ENCODE measurements around the gene KMT2C. TPM values are rescaled to one million over a fixed set of nuclear protein-coding genes. Genes with fewer than 3 reads are reported as not detected.

The KMT2C gene
- total and polyA plus RNA-seq, 10 of the 15 experiments (the other 5 are each of a cell fraction or from before 2014, with no cell fraction given) = 3.3 to 45.2 (median 19.2) TPM

GRCh38 chr7:152120210-152120609, 315.6 kb downstream of the KMT2C start (continued):
- TF ChIP-seq ZBTB4 (CRISPR knock-in tag; IDR thresholded peaks at IDR 0.05) (no peak), BACH1 (IDR thresholded peaks at IDR 0.05; ENCODE audit: borderline replicate concordance) (no peak)

- Histone ChIP-seq H3K4me2 (ENCODE audit: control insufficient read depth, insufficient read depth) (no peak overlapping the region), H3K4me1 (ENCODE audit: control insufficient read depth, insufficient read depth, low read length) (no peaks in the 10 kb centered on the region), H4K20me1 (ENCODE audit: control insufficient read depth, insufficient read depth) (no peaks in the 10 kb centered on the region), H3K36me3 (ENCODE audit: control insufficient read depth in 2 of 2, insufficient read depth in 2 of 2, low read length in 1 of 2) (peaks cover 8 to 36% of the 10 kb centered on the region in 2 experiments), H3K27ac (ENCODE audit: control insufficient read depth, insufficient read depth) (no peak overlapping the region), H2AFZ (ENCODE audit: control insufficient read depth, low read depth, low read length) (no peak overlapping the region), H3K9me3 (replicated peaks; ENCODE audit: control insufficient read depth, insufficient read depth, low read length) (no peaks in the 10 kb centered on the region), H3K27me3 (replicated peaks in 1 of 2; ENCODE audit: control insufficient read depth in 2 of 2, insufficient read depth in 2 of 2, low read length in 1 of 2) (no peaks in the 10 kb centered on the region), H3K4me3 (no peak overlapping the region), H3K79me2 (ENCODE audit: control insufficient read depth, insufficient read depth, low read length) (no peaks in the 10 kb centered on the region), H3K9ac (ENCODE audit: control insufficient read depth, insufficient read depth, low read length) (no peak overlapping the region)
- ATAC-seq (no peak), DNase-seq (ENCODE audit: low read depth, low spot score) (no peak), FAIRE-seq (no peak)
- ChIA-PET SMC1A (ENCODE audit: uncharacterized antibody, unreplicated experiment) (interaction anchor here (0.8 to 1.4 kb wide), 2 partner anchors 10 to 19 kb away, joined by 3 read pairs; no protein-coding TSS in a partner anchor), CTCF (no interaction called here), RAD21 (ENCODE audit: unreplicated experiment) (no interaction called here), POLR2A (no interaction called here)
- in situ Hi-C loops (cut with MboI) (no loop called here), intact Hi-C loops (cut with micrococcal nuclease; ENCODE audit: unreplicated experiment) (no loop called here)
- BruUV-seq (replicated peaks) = no TSS peak
- 96% methylated on average over 8 of the region's 8 CpGs for WGBS (ENCODE audit: insufficient coverage, insufficient replicate concordance, low lambda C conversion rate, missing lambda C conversion rate)
- TF ChIP-seq SREBF2 (IDR thresholded peaks at IDR 0.05; ENCODE audit: low read length) (no peak), TBL1XR1 (IDR thresholded peaks at IDR 0.05; ENCODE audit: low read depth, low read length) (no peak), WRNIP1 (IDR thresholded peaks at IDR 0.05; ENCODE audit: borderline replicate concordance, low read depth, low read length) (no peak), GABPA (IDR thresholded peaks at IDR 0.05; ENCODE audit: low read depth) (no peak), YBX1 (IDR thresholded peaks at IDR 0.05) (no peak), ETV6 (conservative IDR thresholded peaks at IDR 0.05 in 1 of 2, IDR thresholded peaks at IDR 0.05 in 1 of 2; ENCODE audit: borderline replicate concordance in 1 of 2, low read depth in 1 of 2) (no peak)
Observed at GRCh38 chr7:152117356-152117755, 318.4 kb downstream of the KMT2C start.

Data from GM12878 (cell line).